ENCODE data around the gene MYCBPAP.

The MYCBPAP gene

GRCh38 chr17:50539762-50540559 is 31.7 kb downstream of the MYCBPAP start:
- no peak for DNase-seq (ENCODE audit: low spot score)

DNA sequence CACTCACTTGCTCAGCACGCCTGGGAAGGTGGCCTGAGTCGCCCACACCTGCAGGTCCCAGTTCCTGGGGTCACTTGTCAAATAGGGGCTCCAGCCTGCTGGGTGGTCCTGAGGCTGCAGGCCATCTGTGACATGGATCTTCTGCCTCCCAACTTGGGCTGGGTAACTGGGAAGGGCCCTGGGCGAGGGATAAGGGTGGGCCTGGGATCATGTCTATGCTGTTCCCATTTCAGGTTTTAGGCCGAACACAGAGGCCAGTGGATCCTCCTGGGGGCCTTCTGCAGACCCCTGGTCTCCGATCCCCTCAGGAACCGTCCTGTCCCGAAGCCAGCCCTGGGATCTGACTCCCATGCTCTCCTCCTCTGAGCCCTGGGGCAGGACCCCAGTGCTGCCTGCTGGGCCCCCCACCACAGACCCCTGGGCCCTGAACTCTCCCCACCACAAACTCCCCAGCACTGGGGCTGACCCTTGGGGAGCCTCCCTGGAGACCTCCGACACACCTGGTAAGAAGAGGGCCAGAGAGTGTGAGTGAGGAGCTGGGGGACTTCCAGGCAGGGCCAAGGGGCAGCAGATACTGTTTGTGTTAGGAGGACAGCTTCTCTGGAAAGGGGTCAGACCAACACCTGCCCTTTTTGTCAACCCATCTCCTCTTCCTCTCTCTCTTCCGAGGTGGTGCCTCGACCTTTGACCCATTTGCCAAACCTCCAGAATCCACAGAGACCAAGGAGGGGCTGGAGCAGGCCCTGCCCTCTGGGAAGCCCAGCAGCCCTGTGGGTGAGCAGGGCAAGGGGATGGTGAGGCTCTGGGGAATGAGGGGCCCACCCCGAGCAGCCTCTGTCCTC is 32.5 kb downstream of the MYCBPAP start:
- DNase-seq (ENCODE audit: low spot score): no peak

- DNase-seq (ENCODE audit: low spot score): no peak
Measured at GRCh38 chr17:50541402-50541715, 33.1 kb downstream of the MYCBPAP start.

GRCh38 chr17:50541716-50542688 is 33.8 kb downstream of the MYCBPAP start:
- DNase-seq (ENCODE audit: low spot score): peak; percentile 78

DNA sequence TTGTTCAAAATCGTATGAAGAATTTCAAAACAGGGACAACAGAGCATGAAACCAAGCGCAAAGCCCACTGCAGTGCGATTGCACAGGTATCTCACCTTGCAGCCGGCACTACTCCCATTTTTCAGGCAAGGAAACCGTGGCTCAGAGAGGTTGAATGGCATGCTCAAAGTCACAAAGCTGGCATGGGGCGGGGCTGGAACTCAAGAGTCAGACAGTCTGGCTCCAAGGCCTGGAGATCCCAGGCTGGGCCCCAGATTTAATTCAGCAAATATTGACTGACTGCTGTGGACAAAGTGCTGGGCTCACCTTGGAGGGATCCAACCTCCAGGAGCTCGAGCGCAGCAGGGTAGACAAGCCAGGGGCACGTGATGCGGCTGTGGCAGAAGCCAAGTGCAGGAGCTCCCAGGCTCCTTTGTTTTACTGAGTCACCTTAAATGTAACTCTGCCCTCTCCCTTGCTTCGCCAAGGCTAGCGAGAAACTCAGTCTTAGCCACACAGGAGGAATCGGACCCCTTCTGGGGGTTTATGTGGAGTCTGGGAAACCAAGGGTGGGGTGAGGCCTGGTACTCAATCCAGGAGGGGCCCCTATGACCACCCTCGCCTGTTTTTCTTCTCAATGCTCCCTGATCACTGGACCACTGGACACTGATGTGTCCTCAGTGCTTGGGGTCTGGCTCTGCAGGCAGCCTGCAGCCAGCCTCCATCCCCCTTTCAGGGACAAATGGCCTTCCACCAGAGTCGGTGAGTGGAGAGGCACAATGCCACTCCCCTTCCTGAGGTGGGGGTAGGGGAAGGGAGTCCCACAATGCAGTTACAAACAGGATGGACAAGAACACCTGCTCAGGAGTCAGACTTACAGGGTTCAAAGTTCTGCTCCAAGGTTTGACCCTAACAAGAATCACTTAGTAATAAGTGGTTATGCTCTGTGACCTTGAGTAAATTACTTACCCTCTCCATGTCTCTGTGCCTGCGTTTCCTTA is 34.8 kb downstream of the MYCBPAP start:
- no peak for DNase-seq (ENCODE audit: low spot score)

DNA sequence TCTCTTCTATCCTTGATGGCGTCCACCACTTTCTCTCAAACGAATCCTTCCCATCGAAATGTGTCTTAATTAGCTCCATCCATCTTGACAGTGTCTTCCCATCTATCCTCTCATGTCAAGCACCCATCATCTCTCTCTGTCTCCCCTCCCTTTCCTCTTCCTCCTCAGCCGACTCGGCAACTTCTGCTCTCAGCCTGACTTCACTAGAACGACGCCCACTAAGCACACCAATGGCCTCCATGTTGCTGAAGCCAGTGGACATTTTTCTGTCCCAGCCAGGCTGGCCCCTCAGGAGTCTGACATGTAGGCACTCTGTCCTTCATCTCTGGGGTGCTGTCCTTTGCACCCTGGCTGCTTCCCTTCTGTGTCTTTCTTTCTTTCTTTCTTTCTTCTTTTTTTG is 36.3 kb downstream of the MYCBPAP start:
- no peak for DNase-seq (ENCODE audit: low spot score)

DNA sequence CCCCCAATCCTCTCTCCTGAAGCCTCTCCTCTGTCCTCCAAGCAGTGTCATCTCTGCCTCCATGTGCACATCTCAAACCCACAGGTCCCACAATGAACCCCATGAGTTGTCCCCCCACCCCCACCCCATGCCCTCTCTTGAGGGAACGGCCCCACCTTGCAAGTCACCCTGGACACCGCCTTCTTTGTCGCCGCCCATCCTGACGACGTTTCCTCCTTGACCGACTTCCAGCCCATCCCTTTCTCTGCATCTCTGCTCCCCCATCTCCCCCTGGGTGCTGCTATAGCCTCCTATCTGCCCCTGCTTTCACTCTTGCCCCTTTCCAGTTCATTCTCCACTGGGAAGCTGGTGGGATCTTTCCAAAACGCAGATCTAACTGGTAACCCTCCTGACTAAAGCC is 37.1 kb downstream of the MYCBPAP start:
- DNase-seq (ENCODE audit: low spot score): no peak

DNA sequence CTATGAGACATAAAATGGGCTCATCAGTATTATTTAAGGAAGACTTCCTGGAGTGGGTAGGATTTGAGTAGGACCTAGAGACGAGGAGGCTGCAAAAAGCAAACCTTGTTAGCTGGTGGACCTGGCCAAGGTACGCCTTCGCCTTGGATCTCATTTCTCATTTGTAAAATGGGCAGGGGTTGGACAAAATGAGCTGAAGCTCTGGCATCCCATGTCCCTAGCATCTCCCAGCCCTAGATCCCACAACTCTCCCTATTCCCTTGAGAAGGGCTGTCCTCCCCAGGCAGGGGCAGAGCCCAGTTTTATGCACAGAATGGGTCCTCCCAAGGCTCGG is 38.4 kb downstream of the MYCBPAP start:
- no peak for DNase-seq (ENCODE audit: low spot score)

DNA sequence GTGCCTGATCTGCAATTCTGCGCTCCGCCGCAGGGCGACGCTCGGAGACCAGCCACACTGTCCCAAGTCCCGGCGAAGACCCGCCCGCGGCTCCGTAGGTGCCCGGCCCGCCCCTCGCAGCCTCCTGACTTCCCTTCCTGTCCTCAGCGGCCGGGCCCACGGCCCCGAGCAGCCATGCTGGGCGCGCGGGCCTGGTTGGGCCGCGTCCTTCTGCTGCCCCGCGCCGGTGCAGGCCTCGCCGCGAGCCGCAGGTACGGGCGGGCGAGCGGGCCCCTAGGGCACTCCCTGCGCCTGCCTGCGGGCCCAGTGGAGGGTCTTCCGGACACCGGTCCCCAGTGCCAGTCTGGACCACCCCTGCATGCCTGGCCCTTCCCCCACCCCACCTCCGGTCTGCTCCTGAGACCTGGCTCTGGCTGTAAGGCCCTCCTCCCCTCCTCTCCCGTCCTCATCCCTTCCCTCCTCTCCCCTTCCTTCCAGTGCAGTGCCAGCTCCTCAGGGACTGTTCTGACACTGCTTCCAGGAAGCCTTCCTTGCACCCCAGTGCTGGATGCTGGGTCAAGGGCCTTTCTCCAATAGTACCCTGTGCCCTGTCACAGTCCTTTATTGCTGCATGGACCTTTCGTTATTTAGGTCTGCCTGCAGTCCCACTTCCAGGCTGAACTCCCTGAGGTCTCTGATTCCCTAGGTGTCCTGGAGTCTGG is 38.9 kb downstream of the MYCBPAP start, which contains the start of gene SPATA20:
TSS of gene SPATA20 (plus strand) at position 140 of the 701 bp plus-strand sequence. CDS start at position 175, 35 bp downstream.
- DNase-seq (ENCODE audit: low spot score): peak; percentile 83

DNA sequence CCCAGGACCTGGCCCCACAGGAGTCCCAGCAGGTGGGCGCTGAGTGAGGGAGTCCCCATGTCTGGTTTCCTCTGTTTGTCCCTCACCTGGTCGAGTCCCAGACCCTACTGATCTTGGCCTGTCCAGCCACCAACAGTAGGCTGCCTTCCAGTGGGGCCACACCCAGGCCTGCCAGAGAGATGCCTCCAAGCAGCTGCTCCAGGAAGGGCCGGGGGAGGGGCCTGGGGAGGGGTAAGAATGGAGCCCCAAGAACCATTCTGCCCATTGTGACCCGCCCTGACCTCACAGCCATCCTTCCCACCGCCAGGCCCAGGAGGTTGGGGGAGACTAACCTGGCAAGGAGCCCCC is 39.5 kb downstream of the MYCBPAP start:
- DNase-seq (ENCODE audit: low spot score): no peak

DNA sequence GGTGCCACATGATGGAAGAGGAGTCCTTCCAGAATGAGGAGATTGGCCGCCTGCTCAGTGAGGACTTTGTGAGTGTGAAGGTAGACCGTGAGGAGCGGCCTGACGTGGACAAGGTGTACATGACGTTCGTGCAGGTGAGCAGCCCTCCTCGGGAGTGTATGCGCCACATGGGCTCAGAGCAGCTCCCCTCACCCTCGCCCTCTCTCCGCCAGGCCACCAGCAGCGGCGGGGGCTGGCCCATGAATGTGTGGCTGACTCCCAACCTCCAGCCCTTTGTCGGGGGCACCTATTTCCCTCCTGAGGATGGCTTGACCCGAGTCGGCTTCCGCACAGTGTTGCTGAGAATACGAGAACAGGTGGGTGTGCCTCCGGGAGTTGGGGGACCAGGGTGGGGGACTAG is 40.6 kb downstream of the MYCBPAP start:
- no peak for DNase-seq (ENCODE audit: low spot score)

- DNase-seq (ENCODE audit: low spot score): no peak
Measured at GRCh38 chr17:50549256-50549941, 41.2 kb downstream of the MYCBPAP start.

GRCh38 chr17:50549969-50550368 is 41.7 kb downstream of the MYCBPAP start:
- no peak for DNase-seq (ENCODE audit: low spot score)

DNA sequence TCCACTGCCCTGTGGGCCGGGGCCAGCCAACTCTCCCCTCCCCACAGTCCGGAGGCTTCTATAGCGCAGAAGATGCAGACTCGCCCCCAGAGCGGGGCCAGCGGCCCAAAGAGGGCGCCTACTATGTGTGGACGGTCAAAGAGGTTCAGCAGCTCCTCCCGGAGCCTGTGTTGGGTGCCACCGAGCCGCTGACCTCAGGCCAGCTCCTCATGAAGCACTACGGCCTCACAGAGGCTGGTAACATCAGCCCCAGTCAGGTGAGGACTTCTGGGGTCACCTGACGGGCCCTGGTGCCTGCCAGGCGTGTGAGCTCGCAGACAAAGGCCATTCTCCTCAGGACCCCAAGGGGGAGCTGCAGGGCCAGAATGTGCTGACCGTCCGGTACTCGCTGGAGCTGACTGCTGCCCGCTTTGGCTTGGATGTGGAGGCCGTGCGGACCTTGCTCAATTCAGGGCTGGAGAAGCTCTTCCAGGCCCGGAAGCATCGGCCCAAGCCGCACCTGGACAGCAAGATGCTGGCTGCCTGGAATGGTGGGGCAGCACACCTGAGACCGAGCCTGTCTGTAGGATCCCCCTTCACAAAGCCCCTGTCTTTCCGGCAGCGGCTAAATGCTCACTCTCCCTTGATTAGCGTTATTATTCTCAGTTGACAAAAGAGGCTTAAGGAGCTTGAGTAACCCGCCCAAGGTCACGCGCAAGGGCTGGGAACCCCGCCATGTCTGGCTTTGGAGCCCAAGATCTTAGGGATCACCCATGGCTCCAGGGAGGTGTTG is 42.6 kb downstream of the MYCBPAP start:
- no peak for DNase-seq (ENCODE audit: low spot score)

DNA sequence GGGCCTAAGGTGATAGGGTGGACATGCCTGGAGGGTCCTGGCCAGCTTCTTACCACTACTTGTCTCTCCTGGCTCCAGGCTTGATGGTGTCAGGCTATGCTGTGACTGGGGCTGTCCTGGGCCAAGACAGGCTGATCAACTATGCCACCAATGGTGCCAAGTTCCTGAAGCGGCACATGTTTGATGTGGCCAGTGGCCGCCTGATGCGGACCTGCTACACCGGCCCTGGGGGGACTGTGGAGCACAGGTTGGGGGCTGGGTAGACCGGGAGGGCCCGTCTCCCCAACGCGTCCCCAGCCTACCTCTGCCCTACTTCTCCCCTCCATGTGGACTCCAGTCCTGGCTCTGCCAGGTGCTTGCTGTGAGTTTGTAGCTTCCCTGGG is 43.2 kb downstream of the MYCBPAP start:
- DNase-seq (ENCODE audit: low spot score): no peak

DNA sequence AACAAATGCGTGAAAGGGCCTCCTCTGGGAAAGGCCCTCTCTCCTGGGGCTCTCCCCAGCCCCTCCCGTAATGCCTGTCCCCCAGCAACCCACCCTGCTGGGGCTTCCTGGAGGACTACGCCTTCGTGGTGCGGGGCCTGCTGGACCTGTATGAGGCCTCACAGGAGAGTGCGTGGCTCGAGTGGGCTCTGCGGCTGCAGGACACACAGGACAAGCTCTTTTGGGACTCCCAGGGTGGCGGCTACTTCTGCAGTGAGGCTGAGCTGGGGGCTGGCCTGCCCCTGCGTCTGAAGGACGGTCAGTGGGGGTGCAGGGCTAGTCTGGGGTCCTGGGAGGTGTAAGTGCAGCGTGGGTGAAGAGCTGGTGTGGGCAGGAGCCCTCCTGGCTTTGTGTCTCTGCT is 43.6 kb downstream of the MYCBPAP start:
- DNase-seq (ENCODE audit: low spot score): no peak

DNA sequence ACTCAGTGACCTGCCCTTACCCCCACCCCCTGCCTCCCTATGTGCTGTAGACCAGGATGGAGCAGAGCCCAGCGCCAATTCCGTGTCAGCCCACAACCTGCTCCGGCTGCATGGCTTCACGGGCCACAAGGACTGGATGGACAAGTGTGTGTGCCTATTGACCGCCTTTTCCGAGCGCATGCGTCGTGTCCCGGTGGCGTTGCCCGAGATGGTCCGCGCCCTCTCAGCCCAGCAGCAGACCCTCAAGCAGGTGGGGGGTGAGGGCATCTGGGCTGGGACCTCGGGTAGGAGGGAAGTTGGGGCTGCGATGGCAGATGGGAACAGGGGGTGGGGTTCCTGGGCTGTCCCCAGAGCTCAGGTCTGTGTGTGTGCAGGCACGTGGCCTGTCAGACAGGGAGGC is 46.0 kb downstream of the MYCBPAP start:
- DNase-seq (ENCODE audit: low spot score): no peak

- DNase-seq (ENCODE audit: low spot score): no peak
Measured at GRCh38 chr17:50556803-50557202, 48.6 kb downstream of the MYCBPAP start.

DNA sequence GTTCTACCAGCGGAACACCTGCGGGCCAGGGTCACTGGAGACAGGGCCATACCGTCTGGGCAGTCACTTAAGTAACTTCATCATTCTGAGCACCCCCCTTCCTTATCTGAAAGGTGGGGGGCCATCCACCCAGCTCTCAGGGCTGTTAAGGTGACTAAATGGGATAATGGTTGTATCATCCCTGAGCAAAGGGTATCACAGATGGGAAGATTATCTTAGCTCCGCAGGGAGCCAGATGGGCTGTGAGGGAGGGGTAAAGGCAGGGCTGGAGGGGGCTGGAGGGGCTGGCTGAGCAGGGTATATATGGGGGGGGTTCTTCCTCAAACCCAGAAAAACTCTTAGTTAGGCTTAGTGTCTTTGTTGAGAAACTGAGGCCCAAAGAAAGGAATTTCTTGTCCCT is 49.4 kb downstream of the MYCBPAP start:
- no peak for DNase-seq (ENCODE audit: low spot score)
